Liver (tissue), 9 donors: ENCODE results near the gene MCTP2. TPM values are rescaled to one million over a fixed set of nuclear protein-coding genes. Genes with fewer than 3 reads are reported as not detected.

Experiments
- DNase-seq: peaks from one replicate; pipeline ENCODE4 v3.0.0-alpha.2; 2017; ENCODE audit warnings: low spot score
- H3K27ac ChIP-seq, 2 donors: one replicate each; pipeline ENCODE4 v1.7.0; 2013; ENCODE audit warnings: inconsistent platforms in 2 of 2, low read length in 2 of 2, control low read depth in 1 of 2, low read depth in 1 of 2, mild to moderate bottlenecking in 1 of 2
- H3K27me3 ChIP-seq, 4 donors: one replicate each; pipeline versions ENCODE4 v1.6.1 to v1.7.0; 2013; ENCODE audit warnings: low read length in 3 of 4, inconsistent platforms in 1 of 4, mild to moderate bottlenecking in 1 of 4, moderate library complexity in 1 of 4; ENCODE audit not compliant: control insufficient read depth in 4 of 4, insufficient read depth in 4 of 4
- H3K36me3 ChIP-seq, 4 donors: one replicate each; pipeline versions ENCODE4 v1.6.1 to v1.7.0; 2013; ENCODE audit warnings: low read length in 3 of 4, mild to moderate bottlenecking in 3 of 4, low read depth in 1 of 4, moderate library complexity in 1 of 4; ENCODE audit not compliant: control insufficient read depth in 4 of 4, insufficient read depth in 3 of 4
- H3K4me1 ChIP-seq, 4 donors: one replicate each; pipeline versions ENCODE4 v1.6.1 to v1.7.0; 2013; ENCODE audit warnings: low read length in 3 of 4, mild to moderate bottlenecking in 3 of 4, moderate library complexity in 1 of 4; ENCODE audit not compliant: control insufficient read depth in 4 of 4, insufficient read depth in 4 of 4
- H3K4me3 ChIP-seq, 3 donors: one replicate each; pipeline versions ENCODE4 v1.6.1 to v1.7.0; 2013; ENCODE audit warnings: low read length in 3 of 3, control low read depth in 1 of 3, low read depth in 1 of 3, mild to moderate bottlenecking in 1 of 3
- H3K9ac ChIP-seq, 2 donors: one replicate each; pipeline ENCODE4 v1.7.0; 2013; ENCODE audit warnings: low read length in 2 of 2, mild to moderate bottlenecking in 2 of 2, moderate library complexity in 2 of 2, control low read depth in 1 of 2, low read depth in 1 of 2
- H3K9me3 ChIP-seq, 4 donors: one replicate each; pipeline versions ENCODE4 v1.6.1 to v1.7.0; 2013; ENCODE audit warnings: low read length in 3 of 4; ENCODE audit not compliant: control insufficient read depth in 4 of 4
- ATF3 ChIP-seq: IDR thresholded peaks from 2 replicates; pipeline ENCODE4 v1.6.1; 2016; ENCODE audit warnings: antibody characterized with exemption
- CTCF ChIP-seq: fragments of 150-350 bp; IDR thresholded peaks from 2 replicates; pipeline ENCODE4 v1.5.1; 2017; ENCODE audit warnings: improper control_type of control experiment, low read depth, low read length; ENCODE audit not compliant: missing input control
- FOXA1 ChIP-seq: IDR thresholded peaks from 2 replicates; pipeline ENCODE4 v1.6.1; 2016; ENCODE audit warnings: antibody characterized with exemption
- FOXA2 ChIP-seq: IDR thresholded peaks from 2 replicates; pipeline ENCODE4 v1.6.1; 2016; ENCODE audit warnings: antibody characterized with exemption
- GABPA ChIP-seq, 2 donors: IDR thresholded peaks in 1 of 2; conservative IDR thresholded peaks in 1 of 2; 2 replicates each; pipeline ENCODE4 v1.6.1; 2016; ENCODE audit warnings: antibody characterized with exemption in 2 of 2, mild to moderate bottlenecking in 1 of 2, moderate library complexity in 1 of 2
- HNF4A ChIP-seq, 2 donors: conservative IDR thresholded peaks; 2 replicates each; pipeline ENCODE4 v1.6.1; 2016; ENCODE audit warnings: antibody characterized with exemption in 2 of 2, mild to moderate bottlenecking in 2 of 2
- HNF4G ChIP-seq: IDR thresholded peaks from 2 replicates; pipeline ENCODE4 v1.6.1; 2016; ENCODE audit warnings: antibody characterized with exemption
- MAX ChIP-seq: IDR thresholded peaks from 2 replicates; pipeline ENCODE4 v1.6.1; 2016; ENCODE audit warnings: antibody characterized with exemption
- RAD21 ChIP-seq, 2 donors: IDR thresholded peaks; 2 replicates each; pipeline ENCODE4 v1.6.1; 2016; ENCODE audit warnings: antibody characterized with exemption in 2 of 2, mild to moderate bottlenecking in 2 of 2
- REST ChIP-seq: IDR thresholded peaks from 2 replicates; pipeline ENCODE4 v1.6.1; 2016; ENCODE audit warnings: antibody characterized with exemption, mild to moderate bottlenecking
- SP1 ChIP-seq: IDR thresholded peaks from 2 replicates; pipeline ENCODE4 v1.6.1; 2018; ENCODE audit warnings: antibody characterized with exemption, mild to moderate bottlenecking
- TAF1 ChIP-seq: conservative IDR thresholded peaks from 2 replicates; pipeline ENCODE4 v1.6.1; 2016; ENCODE audit warnings: antibody characterized with exemption, mild to moderate bottlenecking
- ZBTB33 ChIP-seq: IDR thresholded peaks from 2 replicates; pipeline ENCODE4 v1.6.1; 2016; ENCODE audit warnings: antibody characterized with exemption
- WGBS: extraction: QIAGEN DNeasy Blood & Tissue Kit; methylation state at CpG from one replicate; pipeline ENCODE4 v1.1.7; 2013; 5-methylcytosine and 5-hydroxymethylcytosine counted together
- polyA plus RNA-seq, 2 donors: library from polyadenylated mRNA; stranded (reverse) in 1 of 2; unstranded in 1 of 2; fragments of 200-250 nt in 1 of 2; fragments of >200 nt in 1 of 2; fragmentation: Nextera tagmentation in 1 of 2; extraction: Ambion mirVana in 1 of 2; gene quantifications; one replicate each; pipeline versions ENCODE4 v1.2.1 to v1.2.3, GENCODE V29; 2013 to 2015
- total RNA-seq, 2 donors: library from RNA; depleted of rRNA; stranded (reverse); fragments of >200 nt; gene quantifications; one replicate each; pipeline ENCODE4 v1.2.3, GENCODE V29; 2014
- donor health status: healthy.
- donor health status: healthy.
- donor health status: healthy.
- donor health status: healthy.
- donor health status: healthy.

The MCTP2 gene
- total RNA-seq = 1 to 10 TPM; 6.3 to 9.9 TPM
- under 1 TPM; 0.43 to 0.64 TPM for polyA plus RNA-seq

- TF ChIP-seq HNF4A (conservative IDR thresholded peaks at IDR 0.05) = no peak
- no peak for TF ChIP-seq FOXA2
- TF ChIP-seq MAX = no peak
- DNase-seq = peak; percentile 78
- peaks cover 2 to 15% (median 12%) of the 10 kb centered on the region in 4 donors for H3K4me1 ChIP-seq
- H3K9ac ChIP-seq = peak within 1 kb of the TSS; percentile 17 to 65
- H3K36me3 ChIP-seq = no peaks in the 10 kb centered on the region
- peak within 1 kb of the TSS; percentile 51 to 57 (median 53) for H3K4me3 ChIP-seq
- peak within 1 kb of the TSS; percentile 58 to 61 for H3K27ac ChIP-seq
- peaks cover 0 to 2% (median 0%) of the 10 kb centered on the region in 4 donors for H3K27me3 ChIP-seq
- no peaks in the 10 kb centered on the region for H3K9me3 ChIP-seq
- WGBS = 2% methylated on average over 66 of the region's 66 CpGs
These were observed at the start of gene MCTP2 for GRCh38 chr15:94230883-94231722. TSS of gene MCTP2 (plus strand) at chr15:94231561. CDS start at chr15:94298266, 66,705 bp downstream.

GRCh38 chr15:94182883-94183282 is 48.5 kb upstream of the MCTP2 start:
- TF ChIP-seq SP1 = no peak
- TF ChIP-seq ATF3 = no peak
- TF ChIP-seq RAD21 (IDR thresholded peaks at IDR 0.05) = no peak
- no peak for TF ChIP-seq ZBTB33
- no peak for TF ChIP-seq TAF1
- TF ChIP-seq HNF4G = no peak
- TF ChIP-seq MAX = no peak
- TF ChIP-seq CTCF = no peak
- no peak for TF ChIP-seq FOXA1
- TF ChIP-seq REST = no peak
- no peak for TF ChIP-seq GABPA (IDR thresholded peaks at IDR 0.05 in 1 of 2, conservative IDR thresholded peaks at IDR 0.05 in 1 of 2)
- H3K27me3 ChIP-seq = peaks cover 0 to 4% (median 0%) of the 10 kb centered on the region in 4 donors
- no peaks in the 10 kb centered on the region for H3K4me1 ChIP-seq
- no peaks in the 10 kb centered on the region for H3K9me3 ChIP-seq
- H3K4me3 ChIP-seq = no peak overlapping the region
- no peak overlapping the region for H3K9ac ChIP-seq
- no peak overlapping the region for H3K27ac ChIP-seq
- no peak for DNase-seq
- no peaks in the 10 kb centered on the region for H3K36me3 ChIP-seq
- 72% methylated on average over 4 of the region's 4 CpGs for WGBS
